Stomach smooth muscle (tissue), 2 donors: Measurements from ENCODE around the gene SMPD3.
"Not testable (repeated sequence)": the region's sequence is repeated elsewhere in the genome, so short reads cannot be mapped to it uniquely, and the experiment has no call there.

Experiments used
- H3K27ac ChIP-seq: one replicate; pipeline ENCODE4 v1.7.0; 2013; ENCODE audit warnings: mild to moderate bottlenecking, low read length, inconsistent platforms
- H3K27me3 ChIP-seq, 2 donors: one replicate each; pipeline ENCODE4 v1.7.0; 2013; ENCODE audit warnings: low read length in 2 of 2; ENCODE audit not compliant: insufficient read depth in 2 of 2, control insufficient read depth in 1 of 2
- H3K36me3 ChIP-seq, 2 donors: one replicate each; pipeline ENCODE4 v1.7.0; 2013; ENCODE audit warnings: low read length in 2 of 2; ENCODE audit not compliant: control insufficient read depth in 2 of 2, insufficient read depth in 2 of 2
- H3K4me1 ChIP-seq: one replicate; pipeline ENCODE4 v1.7.0; 2013; ENCODE audit warnings: low read length; ENCODE audit not compliant: control insufficient read depth, insufficient read depth
- H3K4me3 ChIP-seq, 2 donors: one replicate each; pipeline ENCODE4 v1.7.0; 2013; ENCODE audit warnings: low read length in 2 of 2
- H3K9ac ChIP-seq, 2 donors: one replicate each; pipeline ENCODE4 v1.7.0; 2013; ENCODE audit warnings: low read length in 2 of 2, mild to moderate bottlenecking in 1 of 2
- H3K9me3 ChIP-seq, 2 donors: one replicate each; pipeline ENCODE4 v1.7.0; 2013; ENCODE audit warnings: low read length in 2 of 2; ENCODE audit not compliant: control insufficient read depth in 2 of 2
- donor health status: healthy.
- donor health status: Pancreatic carcinoma.

Gene SMPD3

GRCh38 chr16:68448360-68448970, at the start of gene SMPD3:
SMPD3 (minus strand) TSS chr16:68448508; CDS start chr16:68372181, 76,327 bp downstream.
- Histone ChIP-seq H3K9me3 (no peaks in the 10 kb centered on the region), H3K27me3 (peaks cover 4% of the 10 kb centered on the region in 2 donors), H3K36me3 (no peaks in the 10 kb centered on the region), H3K4me1 (peaks cover 27% of the 10 kb centered on the region), H3K27ac (no peak within 1 kb of the TSS), H3K9ac (no peak within 1 kb of the TSS), H3K4me3 (peak within 1 kb of the TSS; percentile 69 to 74)

DNA sequence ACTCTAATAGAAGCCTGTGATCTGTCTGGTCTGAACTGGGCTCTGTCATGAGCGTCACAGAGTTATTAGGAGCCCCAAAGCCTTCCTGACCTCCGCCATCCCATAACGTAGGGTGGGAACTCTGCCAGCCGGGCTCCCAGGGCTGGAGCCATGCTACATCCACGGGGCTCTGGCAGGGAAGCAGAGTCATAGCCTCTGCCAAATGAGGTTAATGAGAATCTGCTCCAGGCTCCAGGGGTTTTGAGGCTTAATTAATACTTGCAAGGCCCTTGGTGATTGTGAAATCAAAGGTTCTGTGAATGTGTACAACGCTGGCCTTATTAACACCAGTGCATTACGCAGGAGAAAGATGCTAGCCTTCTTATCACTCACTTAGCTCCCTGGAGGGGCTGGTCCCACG, 48.4 kb upstream of the SMPD3 start:
- Histone ChIP-seq H3K27ac (no peak overlapping the region), H3K4me1 (no peaks in the 10 kb centered on the region), H3K4me3 (no peak overlapping the region)

GRCh38 chr16:68494261-68494660, 46.0 kb upstream of the SMPD3 start:
- not testable (repeated sequence) for H3K9ac ChIP-seq, H3K36me3 ChIP-seq, H3K4me1 ChIP-seq, H3K9me3 ChIP-seq, H3K27ac ChIP-seq, H3K4me3 ChIP-seq
- peaks cover 11 to 14% of the 10 kb centered on the region in 2 donors for H3K27me3 ChIP-seq

More for the DNA sequence above, 48.4 kb upstream of the SMPD3 start:
- no peaks in the 10 kb centered on the region for H3K36me3 ChIP-seq
- H3K9ac ChIP-seq = no peak overlapping the region
- H3K9me3 ChIP-seq = no peaks in the 10 kb centered on the region
- peaks cover 9 to 11% of the 10 kb centered on the region in 2 donors for H3K27me3 ChIP-seq

DNA sequence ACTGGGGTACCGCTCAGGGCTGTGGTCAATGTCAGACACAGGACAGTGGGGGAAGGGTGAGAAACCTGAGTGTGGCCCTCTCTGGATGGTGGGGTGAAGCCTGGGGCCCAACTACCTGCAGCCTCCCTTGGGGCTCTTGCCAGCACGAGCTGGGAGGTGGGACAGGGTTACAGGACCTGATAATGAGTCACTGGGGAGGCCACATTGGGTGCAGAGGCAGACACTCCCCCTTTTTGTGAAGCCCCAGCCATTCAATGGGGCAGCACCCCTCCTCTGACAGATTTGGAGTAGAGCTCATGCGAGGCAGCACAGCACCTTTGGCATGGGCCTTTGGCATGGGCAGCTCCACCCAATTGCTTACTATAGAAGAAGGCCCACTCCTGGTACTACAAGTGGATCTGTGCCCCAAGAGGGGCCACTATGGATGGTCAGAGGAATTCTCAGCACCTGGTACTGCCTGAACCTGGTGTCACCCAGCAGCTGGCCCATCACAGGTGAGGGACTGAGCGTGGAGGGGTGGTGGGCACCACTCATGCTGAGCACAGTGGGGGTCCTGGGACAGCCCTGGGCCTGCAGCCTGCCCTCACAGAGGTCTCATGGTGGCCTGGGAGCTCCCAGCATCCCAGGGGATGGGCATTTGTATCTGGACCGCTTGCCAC, 45.2 kb upstream of the SMPD3 start:
- no peaks in the 10 kb centered on the region for H3K36me3 ChIP-seq
- H3K9me3 ChIP-seq = no peaks in the 10 kb centered on the region
- no peak overlapping the region for H3K9ac ChIP-seq
- peaks cover 11 to 12% of the 10 kb centered on the region in 2 donors for H3K27me3 ChIP-seq
- no peak overlapping the region for H3K27ac ChIP-seq
- no peaks in the 10 kb centered on the region for H3K4me1 ChIP-seq
- no peak overlapping the region for H3K4me3 ChIP-seq

DNA sequence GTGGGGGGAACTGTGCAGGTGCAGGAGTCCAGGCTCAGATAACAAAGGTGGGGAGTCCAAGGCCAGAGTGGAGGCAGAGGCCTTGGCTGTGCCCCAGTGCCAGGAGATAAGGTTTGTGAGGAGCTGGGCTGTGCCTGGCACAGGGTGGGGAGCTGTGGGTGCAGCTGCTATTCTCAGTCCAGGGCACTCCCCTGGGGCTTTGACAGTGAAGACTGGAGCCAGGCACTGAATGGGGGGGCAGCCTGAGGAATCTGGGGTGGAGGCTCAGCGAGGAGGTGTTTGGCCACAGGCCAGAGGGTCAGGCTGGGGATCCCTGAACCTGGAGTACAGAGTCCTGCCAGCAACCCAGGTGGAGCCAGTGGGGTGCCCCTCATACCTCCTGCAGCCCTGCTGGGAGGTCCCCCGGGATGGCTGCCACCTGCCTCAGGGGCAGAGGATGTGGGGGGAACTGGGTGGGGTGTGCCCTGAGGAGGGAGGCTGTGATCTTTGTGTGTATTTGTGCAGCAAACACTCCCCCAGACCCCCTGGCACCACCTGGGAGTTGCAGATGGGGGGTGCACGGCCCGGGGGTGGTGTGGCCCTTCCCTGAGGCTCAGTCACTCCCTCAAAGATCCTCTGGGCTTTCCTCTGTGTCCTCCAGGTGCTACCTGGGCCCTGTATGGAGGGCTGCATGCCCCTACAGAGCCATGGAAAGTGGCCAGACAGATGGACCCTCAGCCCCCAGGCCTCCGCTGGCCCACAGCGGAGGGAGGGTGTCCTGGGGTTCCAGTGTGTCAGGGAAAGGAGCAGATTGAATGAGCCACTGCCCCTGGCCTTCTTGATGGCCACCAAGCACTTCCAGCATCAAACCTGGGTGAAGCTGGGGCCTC, 44.5 kb upstream of the SMPD3 start:
- Histone ChIP-seq H3K27me3 (peaks cover 9 to 11% of the 10 kb centered on the region in 2 donors), H3K9ac (no peak overlapping the region), H3K36me3 (no peaks in the 10 kb centered on the region), H3K4me3 (no peak overlapping the region), H3K4me1 (no peaks in the 10 kb centered on the region), H3K27ac (no peak overlapping the region), H3K9me3 (no peaks in the 10 kb centered on the region)

DNA sequence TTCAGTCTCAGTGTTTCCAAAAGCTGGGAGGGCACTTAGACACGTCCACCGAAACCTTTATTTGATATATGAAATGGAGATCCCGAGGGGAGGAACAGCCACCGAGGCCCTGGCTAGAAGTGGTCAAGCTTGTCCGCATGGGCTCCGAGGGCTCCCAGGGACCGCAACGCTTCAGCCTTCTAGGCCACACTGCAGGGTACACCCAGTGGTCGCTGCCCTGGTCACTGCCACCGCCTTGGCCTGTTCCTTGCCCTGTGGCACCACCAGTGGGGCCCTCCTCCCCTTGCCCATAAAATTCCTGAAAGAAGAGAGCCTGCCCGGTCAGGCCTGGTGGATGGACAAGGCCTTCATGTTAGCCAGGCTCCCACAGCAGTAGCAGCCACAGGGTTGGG, 43.8 kb upstream of the SMPD3 start:
- H3K27me3 ChIP-seq = peaks cover 9 to 12% of the 10 kb centered on the region in 2 donors
- H3K9me3 ChIP-seq = no peaks in the 10 kb centered on the region
- no peak overlapping the region for H3K4me3 ChIP-seq
- H3K36me3 ChIP-seq = no peaks in the 10 kb centered on the region
- H3K9ac ChIP-seq = no peak overlapping the region
- H3K4me1 ChIP-seq = no peaks in the 10 kb centered on the region
- no peak overlapping the region for H3K27ac ChIP-seq

DNA sequence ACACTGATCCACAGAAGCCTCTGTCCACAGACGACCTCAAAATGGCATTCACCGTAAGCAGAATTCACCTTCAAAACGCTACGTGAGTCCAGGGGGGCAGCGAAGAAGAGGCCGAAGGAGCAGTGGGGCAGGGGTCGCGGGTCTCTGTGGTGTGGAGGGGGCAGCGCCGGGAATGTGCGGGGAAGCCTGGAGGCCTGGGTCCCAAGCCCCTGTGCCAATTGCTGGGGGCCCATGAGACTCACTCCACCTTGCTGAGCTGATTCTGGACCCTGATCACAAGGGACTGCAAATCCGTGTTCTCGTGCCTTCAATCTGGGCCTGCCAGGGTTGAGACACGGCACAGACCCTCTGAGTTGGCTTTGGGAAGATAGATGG, 43.3 kb upstream of the SMPD3 start:
- H3K27ac ChIP-seq = no peak overlapping the region
- no peak overlapping the region for H3K4me3 ChIP-seq
- H3K9me3 ChIP-seq = no peaks in the 10 kb centered on the region
- no peaks in the 10 kb centered on the region for H3K4me1 ChIP-seq
- H3K9ac ChIP-seq = no peak overlapping the region
- peaks cover 9 to 13% of the 10 kb centered on the region in 2 donors for H3K27me3 ChIP-seq
- no peaks in the 10 kb centered on the region for H3K36me3 ChIP-seq

GRCh38 chr16:68490829-68491575, 42.7 kb upstream of the SMPD3 start:
- peaks cover 9 to 13% of the 10 kb centered on the region in 2 donors for H3K27me3 ChIP-seq
- no peaks in the 10 kb centered on the region for H3K9me3 ChIP-seq
- no peaks in the 10 kb centered on the region for H3K36me3 ChIP-seq
- no peak overlapping the region for H3K27ac ChIP-seq
- no peak overlapping the region for H3K4me3 ChIP-seq
- no peak overlapping the region for H3K9ac ChIP-seq
- H3K4me1 ChIP-seq = no peaks in the 10 kb centered on the region

- H3K4me1 ChIP-seq = no peaks in the 10 kb centered on the region
- peaks cover 9 to 13% of the 10 kb centered on the region in 2 donors for H3K27me3 ChIP-seq
- H3K27ac ChIP-seq = no peak overlapping the region
- H3K4me3 ChIP-seq = no peak overlapping the region
- no peaks in the 10 kb centered on the region for H3K9me3 ChIP-seq
- no peaks in the 10 kb centered on the region for H3K36me3 ChIP-seq
- H3K9ac ChIP-seq = no peak overlapping the region
These were observed 42.0 kb upstream of the SMPD3 start for GRCh38 chr16:68490358-68490757.

GRCh38 chr16:68488554-68488953, 40.2 kb upstream of the SMPD3 start:
- Histone ChIP-seq H3K27me3 (peaks cover 9 to 11% of the 10 kb centered on the region in 2 donors), H3K4me3 (no peak overlapping the region), H3K9me3 (no peaks in the 10 kb centered on the region), H3K9ac (no peak overlapping the region), H3K4me1 (no peaks in the 10 kb centered on the region), H3K36me3 (no peaks in the 10 kb centered on the region), H3K27ac (no peak overlapping the region)
